GM18858 (cell line): ENCODE results near the gene DNALI1.
"Not testable (repeated sequence)": the region's sequence is repeated elsewhere in the genome, so short reads cannot be mapped to it uniquely, and the experiment has no call there.

Experiments
- ATAC-seq: cut with Tn5 transposase; IDR thresholded peaks from one replicate; pipeline ENCODE4 v1.9.1; 2021; ENCODE audit not compliant: unreplicated experiment

DNALI1 gene

DNA sequence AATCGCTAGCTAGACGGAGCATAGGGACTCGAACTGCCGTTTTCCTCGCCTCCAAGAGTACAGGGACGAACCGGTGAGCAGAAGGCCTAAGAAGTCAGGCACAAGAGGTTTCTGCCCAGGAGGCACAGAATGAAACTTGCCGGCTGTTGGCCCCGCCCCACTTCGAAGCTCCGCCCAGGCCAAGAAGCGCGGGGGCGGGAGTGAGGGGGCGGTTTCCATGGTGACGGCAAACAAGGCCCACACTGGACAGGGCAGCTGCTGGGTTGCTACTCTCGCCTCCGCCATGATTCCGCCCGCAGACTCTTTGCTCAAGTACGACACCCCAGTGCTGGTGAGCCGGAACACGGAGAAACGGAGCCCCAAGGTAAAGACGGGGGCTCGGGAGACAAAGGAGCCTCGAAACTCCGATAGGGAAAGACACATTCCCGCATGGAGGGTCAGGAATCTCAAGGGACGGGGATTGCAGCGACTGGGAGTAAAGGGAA is at the start of gene DNALI1:
TSS of gene DNALI1 (plus strand) at position 229 of the 485 bp plus-strand sequence. CDS start at position 284, 55 bp downstream.
- no peak for ATAC-seq

- no peak for ATAC-seq
Measured at GRCh38 chr1:37509181-37509580, 47.6 kb upstream of the DNALI1 start.

- ATAC-seq, result no peak
Measured at GRCh38 chr1:37513795-37514349, 42.9 kb upstream of the DNALI1 start.

DNA sequence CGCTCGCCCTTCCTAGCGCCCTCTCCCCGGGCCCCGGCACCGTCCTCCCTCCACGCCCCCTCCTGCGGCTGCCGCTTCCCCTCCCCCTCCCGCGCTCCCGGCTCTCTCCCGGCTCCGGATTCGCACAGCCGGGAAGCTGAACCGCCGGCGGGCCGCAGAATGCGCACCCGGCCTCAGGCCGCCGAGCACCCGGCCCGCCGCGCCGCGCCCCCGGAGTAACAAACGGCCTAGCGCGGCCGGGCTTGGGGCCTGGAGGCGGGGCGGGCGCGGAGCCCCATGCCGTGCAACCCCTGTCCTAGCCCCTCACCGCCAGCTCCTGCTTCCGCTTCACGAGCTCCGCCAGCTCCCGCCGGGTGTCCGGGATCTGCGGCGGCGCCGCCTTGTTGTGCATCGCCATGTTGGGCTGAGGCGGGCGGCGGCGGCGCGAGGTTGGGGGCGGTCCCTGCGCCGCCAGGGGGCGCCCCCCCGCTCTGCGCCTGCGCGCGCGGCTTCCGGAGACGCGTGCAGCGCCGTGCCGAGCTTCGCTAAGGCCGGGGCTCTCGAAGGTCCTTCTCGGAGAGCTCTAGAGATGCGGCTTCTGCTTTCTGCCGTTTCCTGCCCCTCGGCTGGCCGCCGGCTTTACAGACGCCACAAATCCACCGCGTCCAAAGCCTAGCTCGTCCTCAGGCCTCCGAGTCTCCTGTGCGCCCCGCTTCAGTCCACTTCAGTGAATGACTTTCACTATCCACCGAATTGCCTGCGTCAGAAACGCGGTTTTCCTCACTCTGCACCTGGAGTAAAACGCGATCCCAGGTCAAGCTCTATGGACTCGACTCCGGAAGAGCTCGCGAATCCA is 42.2 kb upstream of the DNALI1 start, which contains the start of gene MEAF6:
TSS of gene MEAF6 (minus strand) at position 417 of the 835 bp plus-strand sequence. CDS start at position 397, 20 bp downstream.
- peak; percentile 74 for ATAC-seq

GRCh38 chr1:37515185-37516034 is 41.3 kb upstream of the DNALI1 start:
- no peak for ATAC-seq

DNA sequence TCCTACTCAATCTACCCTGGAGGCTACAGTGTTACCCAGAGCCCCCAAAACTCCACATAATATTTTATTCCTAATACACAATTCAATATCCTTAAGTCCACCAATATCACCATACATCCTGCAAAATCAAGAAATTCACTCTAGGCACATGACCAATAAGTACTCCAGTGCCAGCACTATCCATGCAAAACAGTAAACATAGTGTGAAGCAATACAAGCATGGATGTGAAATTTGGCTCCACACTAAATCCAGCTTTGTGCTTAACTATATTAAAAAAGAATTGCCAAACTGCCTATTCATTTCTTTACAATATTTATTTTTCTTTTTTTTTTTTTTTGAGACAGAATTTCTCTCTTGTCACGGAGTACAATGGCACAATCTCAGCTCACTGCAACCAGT is 39.2 kb upstream of the DNALI1 start:
- ATAC-seq, result no peak

DNA sequence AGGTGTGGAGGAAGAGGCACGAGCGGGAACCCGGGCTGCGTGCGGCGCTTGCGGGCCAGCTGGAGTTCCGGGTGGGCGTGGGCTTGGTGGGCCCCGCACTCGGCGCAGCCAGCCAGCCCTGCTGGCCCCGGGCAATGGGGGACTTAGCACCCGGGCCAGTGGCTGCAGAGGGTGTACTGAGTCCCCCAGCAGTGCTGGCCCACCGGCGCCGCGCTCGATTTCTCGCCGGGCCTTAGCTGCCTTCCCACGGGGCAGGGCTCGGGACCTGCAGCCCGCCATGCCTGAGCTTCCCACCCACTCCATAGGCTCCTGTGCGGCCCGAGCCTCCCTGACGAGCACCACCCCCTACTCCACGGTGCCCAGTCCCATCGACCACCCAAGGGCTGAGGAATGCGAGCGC is 38.5 kb upstream of the DNALI1 start:
- not testable (repeated sequence) for ATAC-seq

GRCh38 chr1:37518929-37519328 is 37.8 kb upstream of the DNALI1 start:
- ATAC-seq, result not testable (repeated sequence)

DNA sequence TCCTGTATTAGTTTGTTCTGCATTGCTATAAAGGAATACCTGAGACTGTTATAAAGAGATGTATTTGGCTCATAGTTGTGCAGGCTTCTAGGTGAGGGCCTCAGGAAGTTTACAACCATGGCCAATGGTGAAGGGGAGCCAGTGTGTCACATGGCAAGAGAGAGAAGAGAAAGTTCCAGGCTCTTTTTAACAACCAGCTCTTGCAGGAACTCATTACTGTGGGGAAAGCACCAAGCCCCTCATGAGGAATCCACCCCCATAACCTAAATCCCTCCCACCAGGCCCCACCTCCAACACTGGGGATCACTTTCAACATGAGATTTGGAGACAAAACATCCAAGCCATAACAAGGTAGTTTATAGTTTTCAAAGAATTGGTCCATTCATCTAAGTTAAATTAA is 37.1 kb upstream of the DNALI1 start:
- ATAC-seq, result no peak

DNA sequence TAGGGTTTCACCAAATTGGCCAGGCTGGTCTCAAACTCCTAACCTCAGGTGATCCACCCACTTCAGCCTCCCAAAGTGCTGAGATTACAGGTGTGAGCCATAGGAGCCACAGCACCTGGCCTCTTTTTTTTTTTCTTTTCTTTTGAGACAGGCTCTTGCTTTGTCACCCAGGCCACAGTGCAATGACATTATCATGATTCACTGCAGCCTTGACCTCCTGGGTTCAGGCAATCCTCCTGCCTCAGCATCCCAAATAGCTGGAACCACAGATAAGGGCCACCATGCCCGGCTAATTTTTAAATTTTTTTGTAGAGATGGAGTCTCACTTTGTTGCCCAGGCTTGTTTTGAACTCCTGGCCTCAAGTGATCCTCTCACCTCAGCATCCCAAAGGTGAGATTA is 26.9 kb upstream of the DNALI1 start:
- ATAC-seq, result not testable (repeated sequence)

GRCh38 chr1:37532418-37533156 is 24.2 kb upstream of the DNALI1 start:
- not testable (repeated sequence) for ATAC-seq

GRCh38 chr1:37533317-37534093 is 23.2 kb upstream of the DNALI1 start:
- ATAC-seq, result no peak

- no peak for ATAC-seq
Measured at GRCh38 chr1:37537378-37537777, 19.4 kb upstream of the DNALI1 start.

DNA sequence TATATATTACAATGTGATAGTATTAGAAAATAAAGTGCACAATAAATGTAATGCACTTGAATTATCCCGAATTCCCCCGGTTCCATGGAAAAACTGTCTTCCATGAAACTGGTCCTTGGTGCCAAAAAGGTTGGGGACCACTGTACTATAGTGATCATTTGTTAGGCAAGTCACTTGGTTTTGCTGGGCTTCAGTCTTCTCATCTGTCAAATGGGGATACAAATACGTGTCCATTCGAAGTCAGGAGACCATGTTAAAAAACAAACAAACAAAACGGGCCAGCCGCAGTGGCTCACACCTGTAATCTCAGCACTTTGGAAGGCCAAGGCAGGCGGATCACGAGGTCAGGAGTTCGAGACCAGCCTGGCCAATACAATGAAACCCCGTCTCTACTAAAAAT is 17.6 kb upstream of the DNALI1 start:
- ATAC-seq, result not testable (repeated sequence)

- no peak for ATAC-seq
Measured at GRCh38 chr1:37540036-37540785, 16.5 kb upstream of the DNALI1 start.

GRCh38 chr1:37544530-37544929 is 12.2 kb upstream of the DNALI1 start:
- no peak for ATAC-seq

DNA sequence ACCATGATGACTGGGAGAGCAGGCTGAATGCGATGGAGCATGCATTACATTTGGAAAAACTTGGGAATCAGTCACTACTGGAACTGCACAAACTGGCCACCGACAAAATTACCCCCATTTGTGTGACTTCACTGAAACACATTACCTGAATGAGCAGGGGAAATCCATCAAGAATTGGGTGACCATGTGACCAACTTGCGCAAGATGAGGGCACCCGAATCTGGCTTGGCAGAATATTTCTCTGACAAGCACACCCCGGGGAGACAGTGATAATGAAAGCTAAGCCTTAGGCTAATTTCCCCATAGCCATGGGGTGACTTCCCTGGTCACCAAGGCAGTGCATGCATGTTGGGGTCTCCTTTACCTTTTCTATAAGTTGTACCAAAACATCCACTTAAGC is 11.7 kb upstream of the DNALI1 start:
- no peak for ATAC-seq

DNA sequence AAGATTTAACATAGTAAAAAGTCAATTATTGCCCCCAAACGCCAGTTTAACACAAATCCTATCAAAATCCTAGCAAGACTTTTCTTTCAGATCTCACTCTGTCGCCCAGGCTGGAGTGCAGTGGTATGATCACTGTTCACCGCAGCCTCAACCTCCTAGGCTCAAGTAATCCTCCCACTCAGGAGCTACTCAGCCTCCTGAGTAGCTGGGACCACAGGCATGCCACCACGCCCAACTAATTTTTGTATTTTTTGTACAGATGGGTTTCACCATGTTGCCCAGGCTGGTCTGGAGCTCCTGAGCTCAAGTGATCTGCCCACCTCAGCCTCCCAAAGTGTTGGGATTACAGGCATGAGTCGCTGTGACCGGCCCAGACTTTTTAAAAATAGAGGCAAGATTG is 7.4 kb upstream of the DNALI1 start:
- ATAC-seq, result no peak

GRCh38 chr1:37553598-37553926 is 3.2 kb upstream of the DNALI1 start:
- no peak for ATAC-seq
